SH-SY5Y (cell line): ENCODE data around the gene FXR2.

ENCODE experiments used
- GATA2 ChIP-seq: IDR thresholded peaks from 2 replicates; pipeline ENCODE4 v1.6.1; 2011; ENCODE audit warnings: mild to moderate bottlenecking, low read depth, low read length
- GATA3 ChIP-seq: IDR thresholded peaks from 2 replicates; pipeline ENCODE4 v1.6.1; 2011; ENCODE audit warnings: low read depth, mild to moderate bottlenecking, low read length, moderate library complexity

DNA sequence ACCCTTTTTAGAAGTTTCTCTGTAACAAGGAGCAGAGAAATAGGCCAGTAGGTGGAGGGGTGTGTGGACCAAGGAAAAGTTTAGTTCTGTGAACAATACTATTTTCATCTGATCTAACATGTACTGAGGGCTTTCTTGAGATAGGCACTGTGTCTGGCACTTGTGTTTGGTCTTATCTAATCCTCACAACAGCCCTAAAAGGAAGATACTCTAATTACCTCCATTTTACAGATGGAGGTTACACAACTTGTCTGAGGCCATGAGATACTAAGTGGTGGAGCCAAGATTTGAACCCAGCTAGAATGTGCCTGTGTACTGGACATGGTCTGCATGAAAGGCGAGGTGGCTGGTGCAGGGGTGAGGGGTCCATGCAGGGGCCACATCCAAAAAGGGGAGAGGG lies 61.3 kb downstream of the FXR2 start:
- TF ChIP-seq GATA2, result no peak
- no peak for TF ChIP-seq GATA3
